Subcutaneous adipose tissue (tissue), 4 donors: ENCODE data around the gene PROM2. TPM values are rescaled to one million over a fixed set of nuclear protein-coding genes. Genes with fewer than 3 reads are reported as not detected.

ENCODE experiments used
- CTCF ChIP-seq: fragments of 450-650 bp; IDR thresholded peaks from one replicate; pipeline ENCODE4 v1.5.1; 2016; ENCODE audit warnings: low read depth, mild to moderate bottlenecking, control low read depth, antibody characterized with exemption, moderate library complexity
- total RNA-seq, 4 donors: library from RNA; depleted of rRNA; stranded (reverse); fragments of >200 nt; gene quantifications; one replicate each; pipeline ENCODE4 v1.1.0, GENCODE V29; 2016

The PROM2 gene
- total RNA-seq, 4 donors from 2014 or later: 0.44 to 1.3 (median 0.84) TPM

- TF ChIP-seq CTCF: no peak
Observed at GRCh38 chr2:95327861-95328260, 53.6 kb downstream of the PROM2 start.

DNA sequence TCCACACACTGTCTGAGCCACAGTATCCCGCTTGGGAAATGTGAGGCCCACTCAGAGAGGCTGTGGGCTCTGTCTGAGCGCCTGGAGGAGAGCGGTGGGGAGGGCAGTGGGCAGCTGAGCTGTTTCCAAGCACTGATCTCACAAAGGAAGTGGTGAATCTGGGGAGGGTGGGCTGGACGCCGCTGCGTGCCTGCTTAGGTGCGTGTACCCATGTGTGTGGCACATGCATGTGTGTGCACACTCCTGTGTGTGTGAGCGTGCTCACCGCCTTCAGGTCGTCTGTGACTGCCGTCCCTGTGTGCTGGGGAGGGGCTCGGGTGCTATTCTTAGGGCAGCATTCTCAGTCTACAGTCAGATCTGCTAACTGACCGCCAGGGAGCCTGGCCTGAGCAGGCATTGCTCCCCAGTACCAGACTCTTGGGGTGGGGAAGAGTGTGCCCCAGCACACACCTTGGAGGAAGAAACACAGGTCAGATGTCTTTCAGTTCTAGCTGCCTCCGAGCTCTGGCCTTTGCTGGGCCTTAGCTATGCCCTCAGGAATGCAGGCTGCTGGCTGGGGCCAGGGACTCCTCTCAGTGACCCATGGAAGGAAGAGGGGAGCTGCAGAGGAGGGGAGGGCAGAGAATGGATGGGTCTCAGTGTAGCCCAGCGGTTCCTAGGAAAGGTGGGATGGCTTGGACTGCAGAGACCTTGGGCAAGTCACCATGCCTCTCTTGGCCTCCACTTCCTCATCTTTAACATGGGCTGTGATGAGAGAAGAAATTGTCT, 54.3 kb downstream of the PROM2 start:
- no peak for TF ChIP-seq CTCF

DNA sequence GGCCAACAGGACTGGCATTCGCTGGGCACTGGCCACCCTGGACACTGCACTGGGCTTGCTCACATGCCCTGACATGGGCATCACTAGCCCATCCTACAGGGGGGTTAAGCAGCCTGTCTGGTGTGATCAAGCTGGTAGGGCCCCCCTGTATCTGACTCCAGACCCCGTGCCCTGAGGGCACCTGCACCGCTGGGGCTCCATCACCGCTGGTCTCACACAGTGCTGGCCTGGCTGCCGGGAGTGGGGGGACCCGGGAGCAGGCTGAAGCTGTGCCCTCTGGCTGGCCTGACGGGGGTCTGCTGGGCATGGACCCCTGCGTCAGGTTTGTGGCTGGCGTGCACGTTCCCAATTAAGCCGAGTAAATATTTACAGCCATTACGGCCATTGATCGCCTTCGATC, 55.2 kb downstream of the PROM2 start:
- no peak for TF ChIP-seq CTCF

- no peak for TF ChIP-seq CTCF
Observed at GRCh38 chr2:95329891-95330793, 55.9 kb downstream of the PROM2 start.

DNA sequence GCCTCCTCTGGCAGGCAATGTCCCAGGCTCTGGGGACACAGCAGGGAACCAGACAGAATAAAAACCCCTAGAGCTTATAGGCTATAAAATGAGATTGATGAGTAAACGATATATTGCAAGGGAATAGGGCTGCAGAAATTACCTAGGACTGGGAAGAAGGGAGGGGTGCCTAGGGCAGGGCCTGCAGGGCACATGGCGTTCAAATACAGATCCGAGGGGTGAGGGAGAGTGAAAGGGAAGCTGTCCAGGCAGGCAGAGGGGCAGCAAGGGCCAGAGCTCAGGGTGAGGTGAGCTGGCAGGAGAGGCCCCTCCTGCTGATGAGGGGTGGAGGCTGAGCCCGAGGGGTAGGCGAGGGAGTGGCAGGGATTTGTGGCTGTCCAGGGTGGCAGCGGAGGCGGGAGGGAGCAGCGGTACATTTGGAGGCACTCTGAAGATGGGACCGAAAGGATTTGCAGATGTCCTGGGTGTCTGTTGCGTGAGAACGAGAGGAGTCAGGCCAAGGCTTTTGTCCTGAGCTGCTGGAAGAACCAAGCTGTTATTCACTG, 56.6 kb downstream of the PROM2 start:
- no peak for TF ChIP-seq CTCF

- no peak for TF ChIP-seq CTCF
Observed at GRCh38 chr2:95331606-95332005, 57.4 kb downstream of the PROM2 start.

DNA sequence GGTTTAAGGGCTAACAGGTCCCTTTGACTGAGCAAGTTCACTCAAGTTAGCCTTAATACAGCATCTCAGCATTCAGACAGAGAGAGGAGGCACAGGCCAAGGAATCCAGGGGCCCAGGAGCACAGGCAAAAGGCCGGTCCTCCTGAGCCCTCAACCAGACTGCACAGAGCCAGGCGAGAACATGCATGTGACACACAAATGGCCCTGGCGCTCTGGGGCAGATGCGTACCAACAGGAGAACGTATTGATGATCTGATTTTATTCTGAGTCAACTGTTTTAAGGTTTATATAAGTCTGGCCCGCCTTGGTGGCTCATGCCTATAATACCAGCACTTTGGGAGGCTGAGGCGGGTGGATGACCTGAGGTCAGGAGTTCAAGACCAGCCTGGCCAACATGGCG, 57.8 kb downstream of the PROM2 start:
- TF ChIP-seq CTCF: no peak
